DOHH2 (cell line): ENCODE measurements around the gene SMARCAD1.

Experiments
- H3F3A ChIP-seq: fragments of 200-600 bp; sonication (generic), shearing (Covaris generic); 2 replicates; pipeline ENCODE4 v1.6.0; 2016; ENCODE audit warnings: antibody characterized with exemption, mild to moderate bottlenecking; ENCODE audit not compliant: control insufficient read depth, insufficient read depth
- H3K27ac ChIP-seq: fragments of 200-600 bp; sonication (generic); 2 replicates; pipeline ENCODE4 v1.5.1; 2014; ENCODE audit warnings: low read depth, mild to moderate bottlenecking, low read length, moderate library complexity
- H3K27me3 ChIP-seq: fragments of 200-600 bp; sonication (generic); 2 replicates; pipeline ENCODE4 v1.6.1; 2014; ENCODE audit warnings: mild to moderate bottlenecking, low read length, mixed read lengths; ENCODE audit not compliant: control insufficient read depth
- H3K36me3 ChIP-seq: fragments of 200-600 bp; sonication (generic); 2 replicates; pipeline ENCODE4 v1.6.1; 2014; ENCODE audit warnings: mild to moderate bottlenecking, low read length, moderate library complexity, mixed read lengths; ENCODE audit not compliant: control insufficient read depth
- H3K4me1 ChIP-seq: fragments of 200-600 bp; sonication (generic); 2 replicates; pipeline ENCODE4 v1.6.1; 2014; ENCODE audit warnings: mild to moderate bottlenecking, low read length, mixed read lengths; ENCODE audit not compliant: control insufficient read depth
- H3K4me2 ChIP-seq: fragments of 200-600 bp; sonication (generic); 2 replicates; pipeline ENCODE4 v1.6.0; 2014; ENCODE audit warnings: mild to moderate bottlenecking, low read length, moderate library complexity
- H3K4me3 ChIP-seq: fragments of 200-600 bp; sonication (generic); 2 replicates; pipeline ENCODE4 v1.5.1; 2014; ENCODE audit warnings: mild to moderate bottlenecking, low read length, mixed read lengths
- H3K79me2 ChIP-seq: fragments of 200-600 bp; sonication (generic); 2 replicates; pipeline ENCODE4 v1.6.1; 2014; ENCODE audit warnings: mild to moderate bottlenecking, low read length, mixed read lengths; ENCODE audit not compliant: control insufficient read depth
- H3K9me2 ChIP-seq: fragments of 200-600 bp; sonication (generic); replicated peaks from 2 replicates; pipeline ENCODE4 v1.6.1; 2014; ENCODE audit warnings: mild to moderate bottlenecking, low read length, mixed read lengths; ENCODE audit not compliant: control insufficient read depth
- H3K9me3 ChIP-seq: fragments of 200-600 bp; sonication (generic); 2 replicates; pipeline ENCODE4 v1.6.1; 2014; ENCODE audit warnings: antibody characterized with exemption, low read length, mixed read lengths; ENCODE audit not compliant: control insufficient read depth, insufficient read depth
- H4K20me1 ChIP-seq: fragments of 200-600 bp; sonication (generic); 2 replicates; pipeline ENCODE4 v1.6.0; 2014; ENCODE audit warnings: low read depth, mild to moderate bottlenecking, antibody characterized with exemption, low read length, moderate library complexity; ENCODE audit not compliant: control insufficient read depth, insufficient read depth
- EZH2phosphoT487 ChIP-seq: fragments of 200-600 bp; sonication (generic); IDR thresholded peaks from 2 replicates; pipeline ENCODE4 v1.6.1; 2017; ENCODE audit warnings: borderline replicate concordance, mild to moderate bottlenecking, antibody characterized with exemption, low read length, moderate library complexity, mixed read lengths
- TF ChIP-seq, protein P1 (sequence below): fragments of 200-600 bp; sonication (generic); IDR thresholded peaks from one replicate; pipeline ENCODE4 v1.5.1; 2014; ENCODE audit warnings: antibody characterized with exemption, mild to moderate bottlenecking, low read depth, low read length; ENCODE audit not compliant: poor library complexity, severe bottlenecking

Gene SMARCAD1

DNA sequence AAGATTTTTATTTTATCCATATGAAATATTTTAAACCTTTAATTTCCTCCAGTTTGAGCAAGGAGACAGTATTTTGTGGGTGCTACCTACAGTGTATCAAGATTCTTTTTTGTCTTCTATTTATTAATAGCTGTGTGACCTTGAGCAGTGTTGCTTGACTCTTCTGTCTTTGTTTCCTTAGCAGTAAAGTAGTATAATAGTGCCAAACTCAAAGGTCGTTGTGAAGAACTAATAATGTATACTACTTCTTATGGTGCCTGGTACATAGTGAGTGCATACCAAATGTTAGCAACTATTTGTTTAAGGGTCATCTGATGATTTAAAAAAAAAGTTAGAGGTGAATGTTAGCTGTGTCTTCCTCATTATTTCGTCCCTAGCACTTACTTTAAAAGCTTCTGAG lies 30.5 kb downstream of the SMARCAD1 start:
- Histone ChIP-seq H3K27ac (no peak overlapping the region), H3F3A (no peaks in the 10 kb centered on the region), H4K20me1 (no peaks in the 10 kb centered on the region), H3K4me3 (no peak overlapping the region), H3K4me1 (peaks cover 13% of the 10 kb centered on the region), H3K27me3 (no peaks in the 10 kb centered on the region), H3K79me2 (no peaks in the 10 kb centered on the region), H3K4me2 (no peak overlapping the region), H3K9me2 (no peaks in the 10 kb centered on the region), H3K36me3 (peaks cover 93% of the 10 kb centered on the region), H3K9me3 (no peaks in the 10 kb centered on the region)
- TF ChIP-seq EZH2phosphoT487: no peak
- TF ChIP-seq, protein P1, sequence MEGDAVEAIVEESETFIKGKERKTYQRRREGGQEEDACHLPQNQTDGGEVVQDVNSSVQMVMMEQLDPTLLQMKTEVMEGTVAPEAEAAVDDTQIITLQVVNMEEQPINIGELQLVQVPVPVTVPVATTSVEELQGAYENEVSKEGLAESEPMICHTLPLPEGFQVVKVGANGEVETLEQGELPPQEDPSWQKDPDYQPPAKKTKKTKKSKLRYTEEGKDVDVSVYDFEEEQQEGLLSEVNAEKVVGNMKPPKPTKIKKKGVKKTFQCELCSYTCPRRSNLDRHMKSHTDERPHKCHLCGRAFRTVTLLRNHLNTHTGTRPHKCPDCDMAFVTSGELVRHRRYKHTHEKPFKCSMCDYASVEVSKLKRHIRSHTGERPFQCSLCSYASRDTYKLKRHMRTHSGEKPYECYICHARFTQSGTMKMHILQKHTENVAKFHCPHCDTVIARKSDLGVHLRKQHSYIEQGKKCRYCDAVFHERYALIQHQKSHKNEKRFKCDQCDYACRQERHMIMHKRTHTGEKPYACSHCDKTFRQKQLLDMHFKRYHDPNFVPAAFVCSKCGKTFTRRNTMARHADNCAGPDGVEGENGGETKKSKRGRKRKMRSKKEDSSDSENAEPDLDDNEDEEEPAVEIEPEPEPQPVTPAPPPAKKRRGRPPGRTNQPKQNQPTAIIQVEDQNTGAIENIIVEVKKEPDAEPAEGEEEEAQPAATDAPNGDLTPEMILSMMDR: no peak

- Histone ChIP-seq H3F3A (peaks cover 7% of the 10 kb centered on the region; the same call in 1 of the 2 replicates), H3K27me3 (no peaks in the 10 kb centered on the region), H3K4me2 (no peak overlapping the region), H3K9me2 (no peaks in the 10 kb centered on the region), H3K27ac (no peak overlapping the region), H3K9me3 (no peaks in the 10 kb centered on the region), H3K79me2 (peaks cover 4% of the 10 kb centered on the region; the same call in 1 of the 2 replicates), H3K4me3 (no peak overlapping the region), H3K4me1 (peaks cover 35% of the 10 kb centered on the region), H4K20me1 (no peaks in the 10 kb centered on the region), H3K36me3 (peaks cover 90% of the 10 kb centered on the region)
- no peak for TF ChIP-seq EZH2phosphoT487
- TF ChIP-seq, protein P1: no peak
These were observed 32.7 kb downstream of the SMARCAD1 start for GRCh38 chr4:94240384-94240783.

GRCh38 chr4:94244087-94244828 lies 36.6 kb downstream of the SMARCAD1 start:
- Histone ChIP-seq H3K4me1 (peaks cover 39% of the 10 kb centered on the region), H3K36me3 (peaks cover 86% of the 10 kb centered on the region), H3K4me2 (peak overlapping the region; percentile 73), H3K27me3 (no peaks in the 10 kb centered on the region), H3K4me3 (peak overlapping the region; percentile 61), H3K79me2 (peaks cover 4% of the 10 kb centered on the region; the same call in 1 of the 2 replicates), H3K27ac (peak overlapping the region; percentile 75), H3K9me2 (no peaks in the 10 kb centered on the region), H3K9me3 (no peaks in the 10 kb centered on the region), H3F3A (peaks cover 7% of the 10 kb centered on the region; the same call in 1 of the 2 replicates), H4K20me1 (no peaks in the 10 kb centered on the region)
- no peak for TF ChIP-seq EZH2phosphoT487
- TF ChIP-seq, protein P1: no peak
